ENCODE results near the gene NAP1L4.

NAP1L4 gene

DNA sequence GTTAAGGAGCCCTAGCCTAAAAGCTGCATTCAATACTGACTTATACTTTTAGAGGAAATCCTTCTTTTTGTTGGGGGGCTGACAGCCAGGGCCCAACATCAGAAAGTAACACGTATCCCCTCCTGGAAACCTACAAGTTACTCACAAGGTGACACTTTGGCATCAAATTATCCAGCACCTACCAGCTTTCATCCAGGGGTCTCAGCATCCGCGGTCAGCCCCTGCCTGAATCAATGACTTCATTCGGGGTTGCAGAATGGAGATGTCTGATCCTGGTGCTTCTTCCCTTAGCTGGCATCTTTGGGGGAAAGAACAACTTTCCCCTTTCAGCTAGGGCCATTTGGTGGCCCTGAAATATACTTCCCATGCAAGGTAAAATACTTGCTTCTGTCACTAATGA lies 5.3 kb upstream of the NAP1L4 start:
- H3K36me3 ChIP-seq (replicated peaks; ENCODE audit: insufficient read depth, low read length): no peaks in the 10 kb centered on the region; the same call in 1 of the 2 replicates
- no peaks in the 10 kb centered on the region for H3K4me1 ChIP-seq (ENCODE audit: low read length)
- H3K4me2 ChIP-seq (ENCODE audit: low read depth, low read length): no peak overlapping the region
- H3K9ac ChIP-seq (ENCODE audit: low read length): no peak overlapping the region
- H3K9me2 ChIP-seq (replicated peaks; ENCODE audit: insufficient read depth, low read length): no peaks in the 10 kb centered on the region
- no peaks in the 10 kb centered on the region for H3K9me3 ChIP-seq (replicated peaks; ENCODE audit: insufficient read depth, low read length)
- H2AFZ ChIP-seq (ENCODE audit: low read length): no peak overlapping the region
- H3K79me2 ChIP-seq (ENCODE audit: low read length): no peaks in the 10 kb centered on the region
- no peak for DNase-seq
- no peaks in the 10 kb centered on the region for H3F3A ChIP-seq (ENCODE audit: insufficient read depth, low read length)
- H3K4me3 ChIP-seq (ENCODE audit: low read length): no peak overlapping the region
- H4K20me1 ChIP-seq (ENCODE audit: insufficient read depth, low read length): no peaks in the 10 kb centered on the region
- H3K27ac ChIP-seq (ENCODE audit: low read length): no peak overlapping the region
- TF ChIP-seq EZH2 (optimal IDR thresholded peaks at IDR 0.05; ENCODE audit: low read depth, low read length) (no peak), EZH2phosphoT487 (IDR thresholded peaks at IDR 0.05; ENCODE audit: low read length) (no peak)
- TF ChIP-seq, protein P1, sequence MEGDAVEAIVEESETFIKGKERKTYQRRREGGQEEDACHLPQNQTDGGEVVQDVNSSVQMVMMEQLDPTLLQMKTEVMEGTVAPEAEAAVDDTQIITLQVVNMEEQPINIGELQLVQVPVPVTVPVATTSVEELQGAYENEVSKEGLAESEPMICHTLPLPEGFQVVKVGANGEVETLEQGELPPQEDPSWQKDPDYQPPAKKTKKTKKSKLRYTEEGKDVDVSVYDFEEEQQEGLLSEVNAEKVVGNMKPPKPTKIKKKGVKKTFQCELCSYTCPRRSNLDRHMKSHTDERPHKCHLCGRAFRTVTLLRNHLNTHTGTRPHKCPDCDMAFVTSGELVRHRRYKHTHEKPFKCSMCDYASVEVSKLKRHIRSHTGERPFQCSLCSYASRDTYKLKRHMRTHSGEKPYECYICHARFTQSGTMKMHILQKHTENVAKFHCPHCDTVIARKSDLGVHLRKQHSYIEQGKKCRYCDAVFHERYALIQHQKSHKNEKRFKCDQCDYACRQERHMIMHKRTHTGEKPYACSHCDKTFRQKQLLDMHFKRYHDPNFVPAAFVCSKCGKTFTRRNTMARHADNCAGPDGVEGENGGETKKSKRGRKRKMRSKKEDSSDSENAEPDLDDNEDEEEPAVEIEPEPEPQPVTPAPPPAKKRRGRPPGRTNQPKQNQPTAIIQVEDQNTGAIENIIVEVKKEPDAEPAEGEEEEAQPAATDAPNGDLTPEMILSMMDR (IDR thresholded peaks at IDR 0.05; ENCODE audit: low read length): no peak
- no peaks in the 10 kb centered on the region for H3K27me3 ChIP-seq (replicated peaks; ENCODE audit: insufficient read depth, low read length)

DNA sequence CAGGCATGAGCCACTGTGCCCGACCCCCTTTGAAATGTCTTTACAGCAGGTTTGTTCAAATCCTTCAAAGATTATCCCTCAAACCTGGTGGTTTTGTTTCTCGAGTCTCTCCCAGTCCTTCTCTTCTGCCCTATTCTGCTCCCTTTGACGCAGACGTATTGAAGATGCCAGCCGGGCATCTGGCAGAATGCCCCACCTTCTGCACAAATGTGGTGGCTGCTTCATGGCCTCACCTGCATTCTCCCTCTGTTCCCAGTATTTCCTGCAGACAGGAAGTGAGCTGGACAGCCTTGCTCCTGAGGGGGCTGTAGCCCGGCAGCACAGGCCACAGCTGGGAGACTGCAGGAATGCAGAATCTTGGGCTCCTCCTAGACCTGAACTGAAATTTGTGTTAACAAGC lies 4.8 kb upstream of the NAP1L4 start:
- no peaks in the 10 kb centered on the region for H3K27me3 ChIP-seq (replicated peaks; ENCODE audit: insufficient read depth, low read length)
- H3K9ac ChIP-seq (ENCODE audit: low read length): no peak overlapping the region
- H3K9me3 ChIP-seq (replicated peaks; ENCODE audit: insufficient read depth, low read length): no peaks in the 10 kb centered on the region
- no peaks in the 10 kb centered on the region for H3K4me1 ChIP-seq (ENCODE audit: low read length)
- DNase-seq: no peak
- H3K4me2 ChIP-seq (ENCODE audit: low read depth, low read length): no peak overlapping the region
- no peak overlapping the region for H2AFZ ChIP-seq (ENCODE audit: low read length)
- no peaks in the 10 kb centered on the region for H3K9me2 ChIP-seq (replicated peaks; ENCODE audit: insufficient read depth, low read length)
- no peaks in the 10 kb centered on the region; the same call in 1 of the 2 replicates for H3K36me3 ChIP-seq (replicated peaks; ENCODE audit: insufficient read depth, low read length)
- H4K20me1 ChIP-seq (ENCODE audit: insufficient read depth, low read length): no peaks in the 10 kb centered on the region
- H3K4me3 ChIP-seq (ENCODE audit: low read length): no peak overlapping the region
- H3K79me2 ChIP-seq (ENCODE audit: low read length): no peaks in the 10 kb centered on the region
- H3F3A ChIP-seq (ENCODE audit: insufficient read depth, low read length): no peaks in the 10 kb centered on the region
- H3K27ac ChIP-seq (ENCODE audit: low read length): no peak overlapping the region
- no peak for TF ChIP-seq EZH2 (optimal IDR thresholded peaks at IDR 0.05; ENCODE audit: low read depth, low read length)
- TF ChIP-seq, protein P1 (IDR thresholded peaks at IDR 0.05; ENCODE audit: low read length): no peak
- TF ChIP-seq EZH2phosphoT487 (IDR thresholded peaks at IDR 0.05; ENCODE audit: low read length): no peak

DNA sequence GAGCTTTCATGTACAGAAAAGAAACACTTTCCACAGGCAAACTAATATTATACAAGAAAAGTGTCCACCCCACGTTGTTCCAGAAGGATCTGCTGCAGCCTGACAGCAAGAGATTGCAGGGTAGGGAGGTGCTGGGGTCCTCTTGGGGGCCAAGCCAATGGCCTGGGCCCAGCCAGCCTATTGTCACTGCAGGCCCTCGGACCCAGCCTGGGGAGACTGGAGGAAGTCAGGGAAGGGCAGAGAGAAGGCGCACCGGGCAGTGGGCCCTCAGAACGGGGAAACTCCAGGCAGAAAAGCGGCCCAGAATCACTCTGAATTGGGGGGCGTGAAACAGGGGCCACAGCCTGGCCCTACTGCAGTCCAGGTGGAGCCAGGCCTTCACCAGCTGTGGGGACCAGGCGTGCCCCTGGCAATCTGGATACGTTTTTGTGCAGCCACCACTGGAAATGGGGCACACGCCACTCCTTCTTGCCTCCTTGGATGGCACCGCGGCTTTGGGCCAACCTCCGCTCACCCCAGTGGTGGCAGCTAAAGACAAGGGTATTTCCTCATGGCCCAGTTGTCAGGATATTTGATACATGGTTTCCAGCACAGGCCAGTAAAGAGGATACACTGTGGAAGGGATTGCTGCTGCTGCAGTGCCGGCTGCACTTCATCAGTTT lies 3.9 kb upstream of the NAP1L4 start:
- Histone ChIP-seq H3F3A (ENCODE audit: insufficient read depth, low read length) (peaks cover 6% of the 10 kb centered on the region), H3K27ac (ENCODE audit: low read length) (no peak overlapping the region), H3K9me2 (replicated peaks; ENCODE audit: insufficient read depth, low read length) (no peaks in the 10 kb centered on the region), H2AFZ (ENCODE audit: low read length) (no peak overlapping the region), H3K27me3 (replicated peaks; ENCODE audit: insufficient read depth, low read length) (no peaks in the 10 kb centered on the region), H3K79me2 (ENCODE audit: low read length) (peaks cover 8% of the 10 kb centered on the region), H3K4me1 (ENCODE audit: low read length) (no peaks in the 10 kb centered on the region), H3K4me2 (ENCODE audit: low read depth, low read length) (no peak overlapping the region), H3K9ac (ENCODE audit: low read length) (no peak overlapping the region), H3K4me3 (ENCODE audit: low read length) (no peak overlapping the region), H4K20me1 (ENCODE audit: insufficient read depth, low read length) (no peaks in the 10 kb centered on the region), H3K9me3 (replicated peaks; ENCODE audit: insufficient read depth, low read length) (no peaks in the 10 kb centered on the region), H3K36me3 (replicated peaks; ENCODE audit: insufficient read depth, low read length) (no peaks in the 10 kb centered on the region)
- TF ChIP-seq EZH2phosphoT487 (IDR thresholded peaks at IDR 0.05; ENCODE audit: low read length): no peak
- TF ChIP-seq EZH2 (optimal IDR thresholded peaks at IDR 0.05; ENCODE audit: low read depth, low read length): no peak
- TF ChIP-seq, protein P1 (IDR thresholded peaks at IDR 0.05; ENCODE audit: low read length): no peak
- no peak for DNase-seq
